Measurements from ENCODE around the gene ENAH. TPM values are rescaled to one million over a fixed set of nuclear protein-coding genes. Genes with fewer than 3 reads are reported as not detected.

Gene ENAH
- total RNA-seq, 1 donor from 2014 or later: 179 TPM

GRCh38 chr1:225598847-225599246 lies 54.1 kb downstream of the ENAH start:
- H3K4me3 Mint-ChIP-seq: no peak overlapping the region
- H3K27ac Mint-ChIP-seq (ENCODE audit: unreplicated experiment): no peak overlapping the region
- H3K9me3 Mint-ChIP-seq: peaks cover 7% of the 10 kb centered on the region
- no peaks in the 10 kb centered on the region for H3K27me3 Mint-ChIP-seq (ENCODE audit: low read depth)
- H3K4me1 Mint-ChIP-seq: peaks cover 31% of the 10 kb centered on the region
- no peak for TF ChIP-seq CTCF (conservative IDR thresholded peaks at IDR 0.05)
- DNase-seq (ENCODE audit: low read depth, low spot score): no peak
- peaks cover 12% of the 10 kb centered on the region for H3K36me3 Mint-ChIP-seq (ENCODE audit: low read depth)

GRCh38 chr1:225597926-225598575 lies 54.9 kb downstream of the ENAH start:
- Mint-ChIP-seq H3K36me3 (ENCODE audit: low read depth) (peaks cover 12% of the 10 kb centered on the region), H3K9me3 (peaks cover 7% of the 10 kb centered on the region), H3K4me3 (no peak overlapping the region), H3K4me1 (peaks cover 26% of the 10 kb centered on the region), H3K27me3 (ENCODE audit: low read depth) (no peaks in the 10 kb centered on the region), H3K27ac (ENCODE audit: unreplicated experiment) (no peak overlapping the region)
- no peak for DNase-seq (ENCODE audit: low read depth, low spot score)
- TF ChIP-seq CTCF (conservative IDR thresholded peaks at IDR 0.05): no peak

DNA sequence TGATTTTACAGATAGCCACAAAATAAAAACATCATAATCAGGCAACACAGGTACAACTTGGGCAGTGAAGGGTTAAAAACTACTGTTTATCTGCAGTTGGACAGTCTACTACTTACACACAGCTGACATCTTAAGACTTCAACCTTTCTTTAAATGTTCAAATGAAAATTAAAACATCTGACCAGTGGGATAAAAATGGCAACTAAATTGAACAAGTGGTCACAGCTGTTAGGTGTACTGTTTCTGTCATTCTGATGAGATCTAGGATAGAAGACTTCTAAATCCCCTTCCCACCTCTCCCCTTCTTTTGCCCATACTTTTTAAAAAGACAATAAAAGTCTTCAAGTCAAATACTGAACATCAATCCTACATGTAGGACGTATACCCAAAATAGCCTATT lies 56.2 kb downstream of the ENAH start:
- Mint-ChIP-seq H3K27me3 (ENCODE audit: low read depth) (no peaks in the 10 kb centered on the region), H3K9me3 (peaks cover 7% of the 10 kb centered on the region), H3K27ac (ENCODE audit: unreplicated experiment) (no peak overlapping the region), H3K4me3 (no peak overlapping the region), H3K36me3 (ENCODE audit: low read depth) (peaks cover 12% of the 10 kb centered on the region), H3K4me1 (peaks cover 24% of the 10 kb centered on the region)
- TF ChIP-seq CTCF (conservative IDR thresholded peaks at IDR 0.05): no peak
- no peak for DNase-seq (ENCODE audit: low read depth, low spot score)

GRCh38 chr1:225595974-225596551 lies 56.9 kb downstream of the ENAH start:
- DNase-seq (ENCODE audit: low read depth, low spot score): no peak
- H3K9me3 Mint-ChIP-seq: peaks cover 7% of the 10 kb centered on the region
- no peaks in the 10 kb centered on the region for H3K27me3 Mint-ChIP-seq (ENCODE audit: low read depth)
- no peak for TF ChIP-seq CTCF (conservative IDR thresholded peaks at IDR 0.05)
- H3K27ac Mint-ChIP-seq (ENCODE audit: unreplicated experiment): no peak overlapping the region
- peaks cover 24% of the 10 kb centered on the region for H3K4me1 Mint-ChIP-seq
- no peak overlapping the region for H3K4me3 Mint-ChIP-seq
- peaks cover 12% of the 10 kb centered on the region for H3K36me3 Mint-ChIP-seq (ENCODE audit: low read depth)

DNA sequence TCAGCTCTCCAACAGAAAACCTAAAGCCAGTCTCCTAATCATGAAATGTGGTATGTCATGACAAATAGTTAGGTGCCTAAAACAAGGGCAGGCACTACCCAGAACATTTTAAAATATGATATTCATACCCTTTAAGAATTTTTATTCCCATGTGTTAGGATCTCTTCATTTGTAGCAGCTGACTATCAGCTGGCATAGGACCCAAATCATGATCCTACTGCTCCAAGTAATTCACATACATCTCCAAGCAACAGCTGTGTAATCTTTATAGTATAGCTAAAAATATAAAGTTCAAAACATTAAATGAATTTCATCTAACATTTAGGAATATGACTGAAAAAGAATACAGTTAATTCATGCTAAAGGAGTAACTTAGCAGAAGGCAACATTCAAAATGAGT lies 57.5 kb downstream of the ENAH start:
- Mint-ChIP-seq H3K36me3 (ENCODE audit: low read depth) (peaks cover 9% of the 10 kb centered on the region), H3K9me3 (peaks cover 4% of the 10 kb centered on the region), H3K4me3 (no peak overlapping the region), H3K27me3 (ENCODE audit: low read depth) (no peaks in the 10 kb centered on the region), H3K4me1 (peaks cover 28% of the 10 kb centered on the region), H3K27ac (ENCODE audit: unreplicated experiment) (no peak overlapping the region)
- TF ChIP-seq CTCF (conservative IDR thresholded peaks at IDR 0.05): no peak
- DNase-seq (ENCODE audit: low read depth, low spot score): no peak
